Small intestine (tissue), 7 donors: ENCODE data around the gene CHRFAM7A. TPM values are rescaled to one million over a fixed set of nuclear protein-coding genes. Genes with fewer than 3 reads are reported as not detected.
"Not testable (repeated sequence)": the region's sequence is repeated elsewhere in the genome, so short reads cannot be mapped to it uniquely, and the experiment has no call there.

Experiments
- DNase-seq, 2 donors: peaks; one replicate each; pipeline versions ENCODE4 v3.0.0 to v3.0.0-alpha.2; 2013
- FAIRE-seq: peaks from 2 replicates; lab custom pipeline; 2012; peaks lifted over from hg19 to GRCh38; lab: Jason Lieb, UNC
- H3K27ac ChIP-seq, 3 donors: one replicate each; pipeline ENCODE4 v1.5.1; 2013; ENCODE audit warnings: low read length in 2 of 3, mild to moderate bottlenecking in 2 of 3, control low read depth in 1 of 3, inconsistent platforms in 1 of 3, low read depth in 1 of 3, moderate library complexity in 1 of 3
- H3K27me3 ChIP-seq, 3 donors: one replicate each; pipeline ENCODE4 v1.6.1; 2013; ENCODE audit warnings: low read length in 3 of 3, inconsistent platforms in 1 of 3; ENCODE audit not compliant: control insufficient read depth in 3 of 3, insufficient read depth in 3 of 3
- H3K36me3 ChIP-seq, 3 donors: one replicate each; pipeline ENCODE4 v1.6.1; 2013; ENCODE audit warnings: low read length in 3 of 3, inconsistent platforms in 1 of 3, low read depth in 1 of 3, mild to moderate bottlenecking in 1 of 3, moderate library complexity in 1 of 3; ENCODE audit not compliant: control insufficient read depth in 3 of 3, insufficient read depth in 2 of 3
- H3K4me1 ChIP-seq, 3 donors: one replicate each; pipeline ENCODE4 v1.6.1; 2013; ENCODE audit warnings: low read length in 2 of 3, inconsistent platforms in 1 of 3, low read depth in 1 of 3, mild to moderate bottlenecking in 1 of 3, moderate library complexity in 1 of 3; ENCODE audit not compliant: control insufficient read depth in 3 of 3, insufficient read depth in 2 of 3
- H3K4me3 ChIP-seq, 3 donors: one replicate each; pipeline ENCODE4 v1.5.1; 2013; ENCODE audit warnings: low read length in 3 of 3, control low read depth in 1 of 3, inconsistent platforms in 1 of 3, low read depth in 1 of 3, mild to moderate bottlenecking in 1 of 3, moderate library complexity in 1 of 3
- H3K9me3 ChIP-seq, 2 donors: one replicate each; pipeline ENCODE4 v1.6.1; 2013; ENCODE audit warnings: low read depth in 1 of 2, low read length in 1 of 2; ENCODE audit not compliant: control insufficient read depth in 2 of 2, insufficient read depth in 1 of 2
- WGBS, 3 donors: extraction: QIAGEN DNeasy Blood & Tissue Kit; methylation state at CpG; one replicate each; pipeline ENCODE4 v1.1.7; 2013; 5-methylcytosine and 5-hydroxymethylcytosine counted together
- polyA plus RNA-seq, 4 donors: library from polyadenylated mRNA; stranded (reverse) in 3 of 4; unstranded in 1 of 4; fragments of 200-250 nt in 3 of 4; fragments of 120-200 nt in 1 of 4; gene quantifications; one replicate each; pipeline versions ENCODE4 v1.2.1 to v1.2.3, GENCODE V29; 2013
- donor health status: healthy with polysubstance abuse.
- donor health status: control.
- donor health status: control.
- donor health status: Bipolar disorder and iron deficiency.
- donor health status: healthy.

The CHRFAM7A gene
- polyA plus RNA-seq, 4 donors: 0.67 to 2.0 (median 1.0) TPM

DNA sequence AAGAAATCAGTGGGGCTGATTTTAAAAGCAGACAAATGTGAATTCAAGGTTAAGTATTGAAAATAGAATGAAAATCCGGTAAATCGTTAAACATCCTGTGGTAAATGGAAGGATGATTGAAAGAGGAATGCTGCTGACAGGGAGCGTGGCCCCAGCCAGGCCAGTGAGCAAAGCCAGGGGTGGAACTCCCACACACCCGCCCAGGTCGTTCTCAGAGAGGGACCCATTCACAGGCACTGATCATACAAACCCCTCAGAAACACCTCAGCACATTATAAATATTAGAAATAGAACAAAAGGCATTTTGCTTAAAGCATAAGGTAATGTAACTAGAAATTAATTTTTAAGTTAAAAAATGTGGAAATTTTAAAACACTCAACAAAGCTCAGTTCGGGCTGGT, 38.3 kb downstream of the CHRFAM7A start:
- not testable (repeated sequence) for H3K4me3 ChIP-seq, H3K27me3 ChIP-seq, DNase-seq, H3K27ac ChIP-seq, FAIRE-seq, H3K4me1 ChIP-seq, H3K9me3 ChIP-seq, H3K36me3 ChIP-seq
- WGBS, 3 donors: 62 to 77% (median 70%) methylated on average over 3 of the region's 6 CpGs

DNA sequence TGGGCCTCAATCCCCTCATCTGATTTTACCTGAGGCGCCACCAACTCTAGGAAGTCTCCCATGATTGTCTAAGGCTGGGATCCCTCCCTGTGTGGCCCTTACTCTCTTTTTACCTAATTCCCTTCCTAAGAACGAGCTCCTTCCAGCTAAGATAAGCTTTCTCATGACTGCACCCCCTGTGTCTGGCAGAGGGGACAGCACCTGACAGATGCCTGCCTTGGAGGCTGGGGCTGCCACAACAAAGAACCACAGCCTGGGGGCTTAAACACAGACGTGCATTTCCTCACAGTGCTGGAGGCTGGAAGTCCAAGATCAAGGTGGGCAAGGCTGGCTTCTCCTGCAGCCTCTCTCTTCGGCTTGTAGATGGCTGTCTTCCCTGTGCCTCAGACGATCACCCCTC, 43.5 kb downstream of the CHRFAM7A start:
- not testable (repeated sequence) for H3K4me1 ChIP-seq, DNase-seq, H3K27ac ChIP-seq, H3K9me3 ChIP-seq, H3K27me3 ChIP-seq, FAIRE-seq, H3K36me3 ChIP-seq, H3K4me3 ChIP-seq
- no CpG with 5 or more reads among the region's 5 CpGs for WGBS, 3 donors

DNA sequence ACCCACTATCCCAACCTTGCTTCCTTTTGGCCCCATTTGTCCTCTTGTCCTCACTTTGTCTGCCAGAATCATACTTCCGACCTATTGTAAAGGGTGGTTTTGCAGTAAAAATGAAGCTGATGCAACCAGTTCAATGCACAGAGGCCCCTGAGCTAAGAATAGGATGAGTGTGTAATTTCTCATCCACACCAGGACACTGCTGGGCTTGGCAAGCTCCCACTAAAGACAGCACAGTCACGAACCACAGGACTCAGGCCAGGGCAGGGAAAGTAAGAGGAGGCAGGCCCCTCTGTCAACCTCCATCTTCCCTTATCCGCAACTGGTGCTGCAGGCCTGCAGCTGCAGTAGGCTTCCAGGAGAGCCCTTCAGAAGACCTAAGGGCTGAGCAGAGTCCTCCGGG, 56.8 kb downstream of the CHRFAM7A start:
- not testable (repeated sequence) for H3K27ac ChIP-seq, H3K9me3 ChIP-seq, H3K27me3 ChIP-seq, H3K4me1 ChIP-seq, FAIRE-seq, DNase-seq, H3K36me3 ChIP-seq, H3K4me3 ChIP-seq
- no CpG with 5 or more reads among the region's 4 CpGs for WGBS, 3 donors

DNA sequence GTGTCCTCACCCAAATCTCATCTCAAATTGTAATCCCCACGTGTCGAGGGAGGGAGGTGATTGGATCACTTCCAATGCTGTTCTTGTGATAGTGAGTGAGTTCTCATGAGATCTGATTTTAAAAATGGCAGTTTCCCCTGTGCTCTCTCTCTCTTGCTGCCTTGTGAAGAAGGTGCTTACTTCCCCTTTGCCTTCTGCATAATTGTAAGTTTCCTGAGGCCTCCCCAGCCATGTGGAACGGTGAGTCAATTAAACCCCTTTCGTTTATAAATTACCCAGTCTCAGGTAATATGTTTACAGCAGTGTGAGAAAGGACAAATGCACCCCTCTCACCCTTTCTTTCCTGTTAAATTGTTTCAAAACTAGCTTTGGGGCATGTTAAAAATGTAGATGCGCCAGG, 59.2 kb downstream of the CHRFAM7A start:
- WGBS, 3 donors: 31 to 71% (median 54%) methylated on average over 2 of the region's 5 CpGs
- not testable (repeated sequence) for FAIRE-seq, H3K4me3 ChIP-seq

DNA sequence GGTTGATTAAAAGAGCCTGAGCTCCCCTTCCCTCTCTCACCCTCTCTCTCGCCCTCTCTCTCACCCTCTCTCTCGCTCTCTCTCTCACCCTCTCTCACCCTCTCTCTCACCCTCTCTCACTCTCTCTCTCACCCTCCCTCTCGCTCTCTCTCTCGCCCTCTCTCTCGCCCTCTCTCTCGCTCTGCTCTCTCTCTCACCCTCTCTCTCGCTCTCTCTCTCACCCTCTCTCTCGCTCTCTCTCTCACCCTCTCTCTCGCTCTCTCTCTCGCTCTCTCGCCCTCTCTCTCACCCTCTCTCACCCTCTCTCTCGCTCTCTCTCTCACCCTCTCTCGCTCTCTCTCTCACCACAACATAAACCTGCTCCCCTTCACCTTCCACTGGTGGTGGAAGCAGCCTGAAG, 67.2 kb downstream of the CHRFAM7A start:
- H3K4me3 ChIP-seq, FAIRE-seq, H3K27ac ChIP-seq, DNase-seq, H3K4me1 ChIP-seq, H3K9me3 ChIP-seq, H3K27me3 ChIP-seq, H3K36me3 ChIP-seq: not testable (repeated sequence)
- 85 to 93% (median 87%) methylated on average over 13 of the region's 13 CpGs for WGBS, 3 donors

More for the DNA sequence above, 59.2 kb downstream of the CHRFAM7A start:
- not testable (repeated sequence) for H3K27me3 ChIP-seq, H3K9me3 ChIP-seq, H3K36me3 ChIP-seq, H3K27ac ChIP-seq, H3K4me1 ChIP-seq, DNase-seq

DNA sequence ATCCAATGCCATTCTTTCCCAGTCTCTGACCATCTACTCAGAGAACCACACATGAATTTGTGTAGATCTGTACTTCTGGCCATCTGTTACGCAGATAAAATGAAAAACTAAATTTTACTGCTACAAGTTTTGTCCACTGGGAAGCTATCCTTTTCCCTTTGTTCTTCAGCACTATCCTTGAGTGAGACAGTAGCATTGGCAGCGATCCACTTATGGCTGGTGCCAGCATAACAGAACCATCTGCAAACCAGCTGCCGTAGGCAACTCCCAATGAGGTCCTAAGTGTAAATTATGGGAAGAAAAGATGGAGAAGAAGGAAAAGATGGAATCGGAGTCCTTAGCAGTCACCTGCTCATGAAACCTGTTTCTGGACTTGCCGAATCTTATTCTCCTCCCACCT, 72.3 kb downstream of the CHRFAM7A start:
- H3K36me3 ChIP-seq, H3K9me3 ChIP-seq, H3K4me3 ChIP-seq, H3K27ac ChIP-seq, DNase-seq, FAIRE-seq, H3K4me1 ChIP-seq, H3K27me3 ChIP-seq: not testable (repeated sequence)
- no CpG with 5 or more reads among the region's 5 CpGs for WGBS, 3 donors

DNA sequence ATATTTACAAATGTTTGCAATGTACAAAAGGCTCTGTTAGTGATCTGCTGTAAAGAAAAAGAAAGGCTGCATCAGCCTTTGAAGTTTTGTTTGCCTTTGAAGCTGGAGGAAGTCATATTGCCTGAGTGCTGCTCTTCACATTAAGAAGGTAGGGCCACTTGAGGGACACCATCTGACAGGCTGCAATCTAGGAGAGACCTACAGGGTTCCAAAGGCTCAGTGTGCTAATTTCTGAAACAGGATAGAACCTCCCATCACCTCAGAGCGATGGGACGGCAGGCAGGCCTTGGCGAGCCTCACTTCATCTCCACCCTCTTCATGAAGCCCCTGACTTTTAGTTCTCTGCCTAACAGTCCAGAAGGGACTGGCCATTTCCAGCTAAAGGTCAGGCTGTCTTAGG, 77.6 kb downstream of the CHRFAM7A start:
- WGBS, 3 donors: no CpG with 5 or more reads among the region's 3 CpGs
- H3K9me3 ChIP-seq, H3K4me1 ChIP-seq: not testable (repeated sequence)

DNA sequence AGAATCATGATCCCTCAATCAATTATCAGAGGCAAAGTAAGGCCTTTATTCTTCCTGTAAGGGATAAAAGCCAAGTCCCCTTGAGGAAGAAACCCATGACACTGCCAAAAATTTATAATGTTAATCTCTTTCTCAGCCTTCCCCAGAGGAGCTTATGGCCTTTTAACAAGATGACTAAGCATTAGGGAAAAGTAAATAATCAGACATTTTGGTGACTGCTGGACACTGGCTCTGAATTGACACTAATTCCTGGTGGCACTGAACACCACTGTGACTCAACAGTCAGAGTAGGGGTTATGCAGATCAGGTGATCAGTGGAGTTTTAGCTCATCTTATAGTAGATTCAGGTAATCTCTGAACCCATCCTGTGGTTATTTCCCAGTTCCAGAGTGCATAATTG, 82.8 kb downstream of the CHRFAM7A start:
- not testable (repeated sequence) for H3K36me3 ChIP-seq, H3K27me3 ChIP-seq, H3K4me1 ChIP-seq, FAIRE-seq, H3K4me3 ChIP-seq, DNase-seq, H3K27ac ChIP-seq, H3K9me3 ChIP-seq

More for the DNA sequence above, 77.6 kb downstream of the CHRFAM7A start:
- not testable (repeated sequence) for H3K36me3 ChIP-seq, H3K27me3 ChIP-seq, H3K27ac ChIP-seq, FAIRE-seq, H3K4me3 ChIP-seq, DNase-seq
